Natural killer cell treated with Interleukin-12 subunit alpha and Interleukin-12 subunit beta and Interleukin-15 and Interleukin-18, amount 100 ng/mL, for 72 hours (primary cell): ENCODE measurements around the gene TRAFD1. TPM values are rescaled to one million over a fixed set of nuclear protein-coding genes. Genes with fewer than 3 reads are reported as not detected.

Experiments
- ATAC-seq, 2 donors: fragments of 150-1000 bp; cut with Tn5 transposase in 1 of 2; sonication (Bioruptor Pico), chemical (Tn5 transposase) in 1 of 2; 2 replicates each; pipeline ENCODE4 v1.10.0; 2021
- DNase-seq: peaks from one replicate; pipeline ENCODE4 v3.0.0; 2022; ENCODE audit warnings: low spot score
- H3K27ac Mint-ChIP-seq, 2 donors: 1 replicate in 1 of 2; 2 replicates in 1 of 2; pipeline ENCODE4 v1.8.0; 2022; ENCODE audit warnings: mixed read lengths in 2 of 2, mild to moderate bottlenecking in 1 of 2, moderate library complexity in 1 of 2
- H3K27me3 Mint-ChIP-seq, 2 donors: 1 replicate in 1 of 2; 2 replicates in 1 of 2; pipeline ENCODE4 v1.8.0; 2022; ENCODE audit warnings: mixed read lengths in 2 of 2
- H3K36me3 Mint-ChIP-seq: one replicate; pipeline ENCODE4 v1.8.0; 2022; ENCODE audit warnings: mixed read lengths
- H3K4me1 Mint-ChIP-seq, 2 donors: 1 replicate in 1 of 2; 2 replicates in 1 of 2; pipeline ENCODE4 v1.8.0; 2022; ENCODE audit warnings: low read depth in 2 of 2, mixed read lengths in 2 of 2, mild to moderate bottlenecking in 1 of 2
- H3K4me3 Mint-ChIP-seq: one replicate; pipeline ENCODE4 v1.8.0; 2022; ENCODE audit warnings: mixed read lengths
- H3K9me3 Mint-ChIP-seq: 2 replicates; pipeline ENCODE4 v1.8.0; 2022; ENCODE audit warnings: mixed read lengths
- total RNA-seq, 2 donors: library from RNA; stranded (reverse); gene quantifications; one replicate each; pipeline ENCODE4 v1.2.3, GENCODE V29; 2022

Gene TRAFD1
- total RNA-seq, 2 donors from 2014 or later, result 50.9 to 81.4 TPM

GRCh38 chr12:112124918-112125249 is 476 bp upstream of the TRAFD1 start:
- peak overlapping the region; percentile 97 to 98 for H3K27ac Mint-ChIP-seq
- H3K36me3 Mint-ChIP-seq, result peaks cover 6% of the 10 kb centered on the region
- no peak for DNase-seq
- no peaks in the 10 kb centered on the region for H3K9me3 Mint-ChIP-seq
- peaks cover 22 to 23% of the 10 kb centered on the region in 2 donors for H3K4me1 Mint-ChIP-seq
- ATAC-seq, result no peak
- H3K4me3 Mint-ChIP-seq, result peak overlapping the region; percentile 84
- peaks cover 0 to 5% of the 10 kb centered on the region in 2 donors for H3K27me3 Mint-ChIP-seq

DNA sequence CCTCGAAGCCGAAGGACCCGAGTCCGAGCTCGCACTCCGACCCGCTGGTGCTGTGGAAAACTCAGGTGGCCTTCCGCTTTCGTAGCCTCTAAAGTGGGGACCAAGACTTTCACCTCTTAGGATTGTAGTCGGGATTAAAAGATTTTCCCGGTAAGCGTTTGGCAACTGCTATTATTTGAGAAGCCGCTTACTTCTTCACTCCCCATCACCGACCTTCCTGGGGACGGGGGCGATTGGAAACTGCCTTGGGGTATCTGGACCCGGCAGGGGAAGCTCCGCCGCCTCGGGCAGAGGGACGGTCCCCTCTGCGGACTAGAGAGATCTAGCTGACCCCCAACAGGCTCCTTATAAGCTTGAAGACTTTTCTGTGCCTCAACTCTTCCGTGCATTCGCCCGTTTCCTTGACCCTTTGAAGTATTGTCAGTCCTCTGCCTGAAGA is 659 bp downstream of the TRAFD1 start:
- H3K9me3 Mint-ChIP-seq, result no peaks in the 10 kb centered on the region
- peaks cover 0 to 2% of the 10 kb centered on the region in 2 donors for H3K27me3 Mint-ChIP-seq
- H3K4me1 Mint-ChIP-seq, result peaks cover 24 to 34% of the 10 kb centered on the region in 2 donors
- ATAC-seq, result no peak
- no peak for DNase-seq
- H3K27ac Mint-ChIP-seq, result peak overlapping the region; percentile 97 to 98
- H3K36me3 Mint-ChIP-seq, result peaks cover 8% of the 10 kb centered on the region
- peak overlapping the region; percentile 84 for H3K4me3 Mint-ChIP-seq

DNA sequence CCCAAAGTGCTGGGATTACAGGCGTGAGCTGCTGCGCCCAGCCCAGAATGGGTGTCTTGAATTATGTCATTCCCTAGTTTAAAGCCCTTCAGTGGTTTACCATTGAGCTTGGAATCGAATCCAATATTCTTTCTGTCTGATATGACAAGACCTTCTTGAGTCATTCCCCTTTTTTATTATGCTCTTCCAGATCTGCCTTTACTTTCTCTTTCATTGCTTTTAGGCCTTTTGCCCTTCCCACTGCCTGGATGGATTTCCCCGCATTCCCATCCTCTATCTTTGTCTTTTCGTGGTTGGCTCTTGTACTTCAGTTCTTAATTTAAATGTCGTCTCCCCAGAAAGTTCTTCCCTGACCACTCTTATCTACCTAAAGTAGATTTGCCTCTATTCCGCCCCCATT is 1.6 kb downstream of the TRAFD1 start:
- H3K27ac Mint-ChIP-seq, result peak overlapping the region; percentile 97 to 98
- H3K4me3 Mint-ChIP-seq, result peak overlapping the region; percentile 84
- no peaks in the 10 kb centered on the region for H3K27me3 Mint-ChIP-seq
- peaks cover 14% of the 10 kb centered on the region for H3K36me3 Mint-ChIP-seq
- DNase-seq (no peak), ATAC-seq (no peak)
- H3K4me1 Mint-ChIP-seq, result peaks cover 30 to 43% of the 10 kb centered on the region in 2 donors
- no peaks in the 10 kb centered on the region for H3K9me3 Mint-ChIP-seq

DNA sequence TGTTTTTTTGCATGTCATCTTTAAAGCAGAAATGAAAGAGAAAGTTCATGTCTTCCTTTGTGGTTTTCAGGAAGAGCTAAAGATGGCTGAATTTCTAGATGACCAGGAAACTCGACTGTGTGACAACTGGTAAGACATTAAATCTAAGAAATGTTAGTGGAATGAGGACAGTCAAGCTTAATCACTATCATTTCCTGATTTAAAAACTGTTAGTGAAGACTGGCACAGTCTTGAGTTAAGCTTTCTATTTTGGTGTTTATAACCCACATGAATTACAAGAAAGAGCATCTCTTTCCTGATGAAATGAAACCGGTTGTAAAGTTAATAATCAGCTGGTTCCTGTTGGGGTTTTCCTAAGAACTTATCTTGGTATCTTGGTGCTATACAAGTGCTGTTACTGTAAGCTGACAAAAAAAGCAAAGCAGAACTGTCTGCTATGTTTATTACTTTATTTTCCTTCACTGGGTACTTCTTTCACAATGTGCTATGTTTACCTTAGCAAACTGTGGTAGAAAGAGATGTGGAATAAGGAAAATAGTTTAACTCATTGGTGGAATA is 5.2 kb downstream of the TRAFD1 start:
- no peaks in the 10 kb centered on the region for H3K27me3 Mint-ChIP-seq
- peak overlapping the region; percentile 83 for H3K4me3 Mint-ChIP-seq
- peak; percentile 82 to 86 for ATAC-seq
- H3K4me1 Mint-ChIP-seq, result peaks cover 33 to 55% of the 10 kb centered on the region in 2 donors
- no peak for DNase-seq
- H3K27ac Mint-ChIP-seq, result peak overlapping the region; percentile 97 to 98
- peaks cover 14% of the 10 kb centered on the region for H3K36me3 Mint-ChIP-seq
- H3K9me3 Mint-ChIP-seq, result no peaks in the 10 kb centered on the region

DNA sequence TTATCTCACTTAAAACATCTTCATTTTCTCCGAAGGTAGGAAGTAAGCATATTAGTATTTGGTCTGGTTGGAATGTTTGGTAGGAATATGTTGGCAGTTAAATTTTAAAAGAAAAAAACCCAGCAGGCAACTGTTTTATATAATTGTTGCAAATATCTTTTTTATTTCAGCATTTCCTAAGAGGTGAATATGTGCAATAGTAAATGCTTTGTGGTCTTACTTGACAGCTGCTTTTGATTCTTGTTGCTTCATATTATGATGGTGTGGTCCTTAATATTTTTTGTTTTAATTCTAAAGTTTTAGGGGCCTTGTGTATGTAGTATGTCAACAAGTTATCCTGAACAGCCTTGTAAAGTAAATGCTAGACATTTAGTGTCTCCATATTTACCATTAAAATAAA is 6.3 kb downstream of the TRAFD1 start:
- peaks cover 33 to 54% of the 10 kb centered on the region in 2 donors for H3K4me1 Mint-ChIP-seq
- H3K27me3 Mint-ChIP-seq, result no peaks in the 10 kb centered on the region
- H3K36me3 Mint-ChIP-seq, result peaks cover 14% of the 10 kb centered on the region
- no peak for ATAC-seq
- H3K4me3 Mint-ChIP-seq, result peak overlapping the region; percentile 83
- no peaks in the 10 kb centered on the region for H3K9me3 Mint-ChIP-seq
- no peak for DNase-seq
- peak overlapping the region; percentile 97 to 98 for H3K27ac Mint-ChIP-seq

DNA sequence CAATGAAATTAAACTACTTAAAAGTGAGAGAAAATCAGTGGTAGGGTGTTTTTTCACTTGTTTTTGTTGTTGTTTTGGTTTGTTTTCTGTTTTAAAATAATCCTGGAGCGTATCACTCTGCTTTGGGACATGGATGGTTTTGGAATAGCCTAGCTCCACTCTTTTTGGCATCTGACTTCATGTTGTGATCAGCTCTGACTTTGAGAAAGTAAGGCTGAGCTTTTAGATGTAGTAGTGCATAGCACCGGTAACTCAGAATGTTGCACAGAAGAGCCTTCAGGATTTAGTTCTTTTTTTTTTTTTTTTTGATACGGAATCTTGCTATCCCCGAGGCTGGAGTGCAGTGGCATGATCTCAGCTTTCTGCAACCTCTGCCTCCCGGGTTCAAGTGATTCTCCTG is 8.1 kb downstream of the TRAFD1 start:
- Mint-ChIP-seq H3K36me3 (peaks cover 8% of the 10 kb centered on the region), H3K27ac (peak overlapping the region; percentile 97 to 98), H3K27me3 (no peaks in the 10 kb centered on the region), H3K4me3 (no peak overlapping the region), H3K4me1 (peaks cover 24 to 42% of the 10 kb centered on the region in 2 donors), H3K9me3 (no peaks in the 10 kb centered on the region)
- ATAC-seq, result no peak
- DNase-seq, result no peak

DNA sequence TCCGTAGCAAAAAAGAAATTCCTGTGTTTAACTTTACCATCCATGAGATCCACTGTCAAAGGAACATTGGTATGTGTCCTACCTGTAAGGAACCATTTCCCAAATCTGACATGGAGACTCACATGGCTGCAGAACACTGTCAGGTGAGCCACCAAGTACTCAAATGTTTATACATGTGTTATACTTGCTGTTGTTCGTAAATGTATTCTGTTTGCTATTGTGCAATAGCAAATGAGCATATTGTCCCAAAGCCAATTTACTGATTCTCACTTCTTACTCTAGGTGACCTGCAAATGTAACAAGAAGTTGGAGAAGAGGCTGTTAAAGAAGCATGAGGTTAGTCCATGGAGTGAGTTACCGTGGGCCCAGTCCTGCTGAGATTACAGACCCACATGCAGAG is 9.4 kb downstream of the TRAFD1 start:
- Mint-ChIP-seq H3K27me3 (no peaks in the 10 kb centered on the region), H3K4me3 (no peak overlapping the region), H3K36me3 (peaks cover 8% of the 10 kb centered on the region), H3K4me1 (peaks cover 17 to 31% of the 10 kb centered on the region in 2 donors), H3K9me3 (no peaks in the 10 kb centered on the region), H3K27ac (no peak overlapping the region)
- ATAC-seq (no peak), DNase-seq (no peak)

DNA sequence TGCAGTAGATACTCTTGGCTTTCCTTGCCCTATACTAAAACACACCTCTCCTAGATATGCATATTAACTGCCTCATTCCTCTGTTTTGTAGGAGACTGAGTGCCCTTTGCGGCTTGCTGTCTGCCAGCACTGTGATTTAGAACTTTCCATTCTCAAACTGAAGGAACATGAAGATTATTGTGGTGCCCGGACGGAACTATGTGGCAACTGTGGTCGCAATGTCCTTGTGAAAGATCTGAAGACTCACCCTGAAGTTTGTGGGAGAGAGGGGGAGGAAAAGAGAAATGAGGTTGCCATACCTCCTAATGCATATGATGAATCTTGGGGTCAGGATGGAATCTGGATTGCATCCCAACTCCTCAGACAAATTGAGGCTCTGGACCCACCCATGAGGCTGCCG is 15.4 kb downstream of the TRAFD1 start:
- no peaks in the 10 kb centered on the region for H3K9me3 Mint-ChIP-seq
- H3K27me3 Mint-ChIP-seq, result no peaks in the 10 kb centered on the region
- peak overlapping the region; percentile 28 to 43 for H3K27ac Mint-ChIP-seq
- peaks cover 2 to 5% of the 10 kb centered on the region in 2 donors for H3K4me1 Mint-ChIP-seq
- ATAC-seq, result no peak
- H3K4me3 Mint-ChIP-seq, result no peak overlapping the region
- H3K36me3 Mint-ChIP-seq, result peaks cover 28% of the 10 kb centered on the region
- DNase-seq, result no peak

DNA sequence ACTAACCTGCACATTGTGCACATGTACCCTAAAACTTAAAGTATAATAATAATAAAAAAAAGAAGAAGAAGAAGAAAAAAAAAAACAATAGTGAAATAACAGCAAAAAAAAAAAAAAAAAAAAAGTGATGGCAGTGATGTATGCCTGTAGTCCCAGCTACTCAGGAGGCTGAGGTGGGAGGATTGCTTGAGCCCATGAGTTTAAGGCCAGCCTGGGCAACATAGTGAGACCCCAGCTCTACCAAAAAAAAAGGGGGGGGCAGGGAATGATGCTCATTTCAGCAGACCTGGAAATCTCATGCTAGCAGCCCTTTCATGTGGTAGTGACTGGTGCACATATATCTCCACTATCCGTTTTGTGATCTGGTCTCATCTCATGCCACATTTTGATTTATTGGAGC is 20.8 kb downstream of the TRAFD1 start:
- H3K27me3 Mint-ChIP-seq, result no peaks in the 10 kb centered on the region
- H3K4me3 Mint-ChIP-seq, result no peak overlapping the region

GRCh38 chr12:112148031-112148513 is 22.7 kb downstream of the TRAFD1 start:
- H3K27me3 Mint-ChIP-seq, result no peaks in the 10 kb centered on the region
- DNase-seq (no peak), ATAC-seq (no peak)
- H3K36me3 Mint-ChIP-seq, result peaks cover 33% of the 10 kb centered on the region
- H3K27ac Mint-ChIP-seq, result no peak overlapping the region
- no peak overlapping the region for H3K4me3 Mint-ChIP-seq
- peaks cover 4 to 5% of the 10 kb centered on the region in 2 donors for H3K4me1 Mint-ChIP-seq
- H3K9me3 Mint-ChIP-seq, result no peaks in the 10 kb centered on the region

More for the DNA sequence above, 20.8 kb downstream of the TRAFD1 start:
- H3K36me3 Mint-ChIP-seq, result peaks cover 29% of the 10 kb centered on the region
- DNase-seq (no peak), ATAC-seq (no peak)
- H3K27ac Mint-ChIP-seq, result no peak overlapping the region
- no peaks in the 10 kb centered on the region for H3K9me3 Mint-ChIP-seq
- no peaks in the 10 kb centered on the region for H3K4me1 Mint-ChIP-seq

DNA sequence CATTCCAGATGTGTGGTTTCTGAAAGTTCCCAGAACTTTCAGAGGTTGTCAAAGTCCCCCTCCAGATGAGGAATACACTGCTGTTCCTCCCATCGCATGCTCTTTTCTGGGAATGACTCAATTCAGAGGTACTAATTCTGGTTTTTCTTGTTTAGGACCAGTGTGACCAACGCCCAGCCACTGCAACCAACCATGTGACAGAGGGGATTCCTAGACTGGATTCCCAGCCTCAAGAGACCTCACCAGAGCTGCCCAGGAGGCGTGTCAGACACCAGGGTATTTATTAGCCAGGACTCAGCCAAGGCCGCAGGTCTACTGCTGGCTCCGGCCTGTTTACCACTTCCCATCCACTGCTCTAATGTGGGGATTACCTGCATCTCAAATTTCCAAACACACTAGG is 24.2 kb downstream of the TRAFD1 start:
- no peak overlapping the region for H3K27ac Mint-ChIP-seq
- H3K27me3 Mint-ChIP-seq, result no peaks in the 10 kb centered on the region
- peaks cover 4 to 5% of the 10 kb centered on the region in 2 donors for H3K4me1 Mint-ChIP-seq
- DNase-seq (no peak), ATAC-seq (no peak)
- H3K9me3 Mint-ChIP-seq, result no peaks in the 10 kb centered on the region
- no peak overlapping the region for H3K4me3 Mint-ChIP-seq
- peaks cover 32% of the 10 kb centered on the region for H3K36me3 Mint-ChIP-seq

DNA sequence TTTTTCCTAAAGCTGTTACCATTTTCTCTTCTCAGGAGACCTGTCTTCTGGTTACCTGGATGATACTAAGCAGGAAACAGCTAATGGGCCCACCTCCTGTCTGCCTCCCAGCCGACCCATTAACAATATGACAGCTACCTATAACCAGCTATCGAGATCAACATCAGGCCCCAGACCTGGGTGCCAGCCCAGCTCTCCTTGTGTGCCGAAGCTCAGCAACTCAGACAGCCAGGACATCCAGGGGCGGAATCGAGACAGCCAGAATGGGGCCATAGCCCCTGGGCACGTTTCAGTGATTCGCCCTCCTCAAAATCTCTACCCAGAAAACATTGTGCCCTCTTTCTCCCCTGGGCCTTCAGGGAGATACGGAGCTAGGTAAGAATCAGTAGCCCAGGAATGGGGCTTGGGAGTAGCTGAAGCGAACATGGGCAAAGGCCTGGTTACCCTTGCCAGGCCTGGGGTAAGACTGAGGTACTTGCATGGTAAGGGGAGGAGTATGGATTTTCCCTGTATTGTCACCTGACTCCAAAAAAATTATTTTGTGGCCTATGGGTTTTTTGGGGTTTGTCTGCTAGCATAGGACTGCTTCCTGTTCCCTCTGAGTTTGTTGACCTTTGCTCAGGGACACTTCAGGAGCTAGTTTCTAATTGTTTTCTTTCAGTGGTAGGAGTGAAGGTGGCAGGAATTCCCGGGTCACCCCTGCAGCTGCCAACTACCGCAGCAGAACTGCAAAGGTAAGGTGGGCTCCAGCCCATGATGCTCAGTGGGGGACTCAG is 26.6 kb downstream of the TRAFD1 start:
- no peak overlapping the region for H3K4me3 Mint-ChIP-seq
- peaks cover 11 to 12% of the 10 kb centered on the region in 2 donors for H3K4me1 Mint-ChIP-seq
- no peaks in the 10 kb centered on the region for H3K9me3 Mint-ChIP-seq
- no peaks in the 10 kb centered on the region for H3K27me3 Mint-ChIP-seq
- H3K36me3 Mint-ChIP-seq, result peaks cover 38% of the 10 kb centered on the region
- peak overlapping the region; percentile 60 to 67 for H3K27ac Mint-ChIP-seq
- no peak for ATAC-seq
- DNase-seq, result no peak

DNA sequence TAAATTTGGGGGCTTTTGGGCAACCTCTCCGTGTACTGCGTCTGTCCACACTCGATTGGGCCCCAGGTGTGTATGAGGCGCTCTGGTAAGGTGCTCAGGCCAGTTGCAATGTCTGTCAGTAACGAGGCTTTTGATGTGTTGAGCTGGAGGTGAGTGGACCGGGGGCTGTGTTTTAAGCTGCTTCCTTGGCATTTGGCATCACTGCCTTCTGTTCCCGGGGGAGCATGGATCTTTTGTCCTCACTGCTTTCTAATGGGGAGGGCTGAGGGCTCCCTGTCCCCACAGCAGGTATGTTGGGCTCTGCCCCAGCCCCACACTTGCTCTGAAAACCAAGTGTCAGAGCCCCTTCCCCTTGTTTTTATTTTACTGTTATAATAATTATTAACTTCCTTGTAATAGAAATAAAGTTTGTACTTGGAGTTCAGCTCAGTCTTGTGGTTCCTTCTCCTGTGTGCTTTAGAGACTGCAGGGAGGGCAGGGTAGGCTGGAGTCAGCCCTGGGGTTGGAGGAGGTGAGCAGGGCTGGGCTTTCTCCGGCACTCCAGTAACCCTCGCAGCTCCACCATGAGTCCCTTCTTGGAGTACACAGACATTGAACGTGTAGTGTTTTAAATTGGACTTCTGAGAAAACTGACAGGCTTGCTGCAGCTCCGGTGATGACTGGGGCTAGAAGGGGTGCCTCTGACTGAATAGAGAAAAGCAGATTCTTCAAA is 28.0 kb downstream of the TRAFD1 start:
- H3K9me3 Mint-ChIP-seq, result peaks cover 7% of the 10 kb centered on the region
- peaks cover 52% of the 10 kb centered on the region for H3K36me3 Mint-ChIP-seq
- H3K27ac Mint-ChIP-seq, result peak overlapping the region; percentile 52 to 60
- peaks cover 20% of the 10 kb centered on the region in 2 donors for H3K4me1 Mint-ChIP-seq
- ATAC-seq (peak in 1 of 2 donors; percentile 20), DNase-seq (no peak)
- H3K27me3 Mint-ChIP-seq, result no peaks in the 10 kb centered on the region
- no peak overlapping the region for H3K4me3 Mint-ChIP-seq

- peaks cover 54% of the 10 kb centered on the region for H3K36me3 Mint-ChIP-seq
- H3K27ac Mint-ChIP-seq, result peak overlapping the region in 1 of 2 donors; percentile 52
- H3K27me3 Mint-ChIP-seq, result no peaks in the 10 kb centered on the region
- H3K4me3 Mint-ChIP-seq, result no peak overlapping the region
- no peak for DNase-seq
- ATAC-seq, result no peak
- peaks cover 21 to 22% of the 10 kb centered on the region in 2 donors for H3K4me1 Mint-ChIP-seq
- H3K9me3 Mint-ChIP-seq, result peaks cover 7% of the 10 kb centered on the region
Observed at GRCh38 chr12:112153893-112154219, 28.5 kb downstream of the TRAFD1 start.
